HepG2 (cell line): ENCODE measurements around the gene MAPK8IP1. TPM values are rescaled to one million over a fixed set of nuclear protein-coding genes. Genes with fewer than 3 reads are reported as not detected.

ENCODE experiments used
- BATF2 ChIP-seq: sonication (generic); formaldehyde crosslinking; IDR thresholded peaks from 2 replicates; pipeline ENCODE4 v1.8.0; 2022; ENCODE audit warnings: mild to moderate bottlenecking, missing genetic modification reagents, moderate library complexity
- KDM2A ChIP-seq: sonication (generic); formaldehyde crosslinking; IDR thresholded peaks from 2 replicates; pipeline ENCODE4 v1.4.0; 2020; ENCODE audit warnings: low read depth, missing genetic modification reagents, borderline replicate concordance
- MIER2 ChIP-seq: IDR thresholded peaks from 2 replicates; pipeline ENCODE4 v1.6.1; 2016; ENCODE audit warnings: missing biosample characterization, missing genetic modification reagents
- NFKBIZ ChIP-seq: IDR thresholded peaks from 2 replicates; pipeline ENCODE4 v1.6.1; 2018; ENCODE audit warnings: missing genetic modification reagents, missing compliant biosample characterization
- NRL ChIP-seq: sonication (generic); formaldehyde crosslinking; IDR thresholded peaks from 2 replicates; pipeline ENCODE4 v1.5.0; 2020; ENCODE audit warnings: missing genetic modification reagents, mild to moderate bottlenecking, moderate library complexity, borderline replicate concordance
- RAD21 ChIP-seq: fragments of 450-650 bp; formaldehyde crosslinking; IDR thresholded peaks from 2 replicates; pipeline ENCODE4 v1.5.0; 2020; ENCODE audit warnings: mild to moderate bottlenecking
- ZBTB25 ChIP-seq: IDR thresholded peaks from 2 replicates; pipeline ENCODE4 v1.6.1; 2018; ENCODE audit warnings: missing genetic modification reagents
- ZBTB37 ChIP-seq: sonication (generic); formaldehyde crosslinking; IDR thresholded peaks from 2 replicates; pipeline ENCODE4 v1.4.0; 2020; ENCODE audit warnings: mild to moderate bottlenecking, missing genetic modification reagents
- ZBTB44 ChIP-seq: sonication (generic); formaldehyde crosslinking; IDR thresholded peaks from 2 replicates; pipeline ENCODE4 v1.4.0; 2020; ENCODE audit warnings: missing genetic modification reagents
- ZNF12 ChIP-seq: sonication (generic); formaldehyde crosslinking; IDR thresholded peaks from 2 replicates; pipeline ENCODE4 v1.5.0; 2020; ENCODE audit warnings: missing genetic modification reagents
- ZNF205 ChIP-seq: IDR thresholded peaks from 2 replicates; pipeline ENCODE4 v1.6.1; 2018; ENCODE audit warnings: missing biosample characterization, missing genetic modification reagents
- ZNF331 ChIP-seq: sonication (generic); formaldehyde crosslinking; IDR thresholded peaks from 2 replicates; pipeline ENCODE4 v1.4.0; 2020; ENCODE audit warnings: missing genetic modification reagents
- ZNF441 ChIP-seq: sonication (generic); formaldehyde crosslinking; IDR thresholded peaks from 2 replicates; pipeline ENCODE4 v1.7.0; 2021; ENCODE audit warnings: missing genetic modification reagents, borderline replicate concordance
- ZNF512B ChIP-seq: sonication (generic); formaldehyde crosslinking; IDR thresholded peaks from 2 replicates; pipeline ENCODE4 v1.5.1; 2020; ENCODE audit warnings: missing genetic modification reagents, mild to moderate bottlenecking, borderline replicate concordance
- ZNF562 ChIP-seq: sonication (generic); formaldehyde crosslinking; IDR thresholded peaks from 2 replicates; pipeline ENCODE4 v1.8.0; 2022; ENCODE audit warnings: missing genetic modification reagents, borderline replicate concordance
- ZNF564 ChIP-seq: sonication (generic); formaldehyde crosslinking; IDR thresholded peaks from 2 replicates; pipeline ENCODE4 v1.8.1; 2023; ENCODE audit warnings: mild to moderate bottlenecking, missing genetic modification reagents
- ZNF570 ChIP-seq: sonication (generic); formaldehyde crosslinking; IDR thresholded peaks from 2 replicates; pipeline ENCODE4 v1.4.0; 2020; ENCODE audit warnings: mild to moderate bottlenecking, missing genetic modification reagents, borderline replicate concordance
- ZNF615 ChIP-seq: sonication (generic); formaldehyde crosslinking; IDR thresholded peaks from 2 replicates; pipeline ENCODE4 v1.5.0; 2020; ENCODE audit warnings: mild to moderate bottlenecking, missing genetic modification reagents, borderline replicate concordance
- ZNF781 ChIP-seq: sonication (generic); formaldehyde crosslinking; IDR thresholded peaks from 2 replicates; pipeline ENCODE4 v1.5.1; 2020; ENCODE audit warnings: borderline replicate concordance, mild to moderate bottlenecking, missing genetic modification reagents; ENCODE audit errors: not compliant biosample characterization
- ZNF883 ChIP-seq: sonication (generic); formaldehyde crosslinking; IDR thresholded peaks from 2 replicates; pipeline ENCODE4 v1.5.1; 2020; ENCODE audit warnings: mild to moderate bottlenecking, missing genetic modification reagents; ENCODE audit errors: not compliant biosample characterization
- polyA plus RNA-seq, 8 experiments: library from polyadenylated mRNA; depleted of rRNA in 3 of 8; stranded (reverse) in 7 of 8; unstranded in 1 of 8; fragments of >200 nt; fragmentation: Illumina TruSeq in 4 of 8; extraction: Trizol in 4 of 8; gene quantifications; 2 replicates each; pipeline versions ENCODE4 v1.2.1 to v1.2.3, GENCODE V29; 2011 to 2016; ENCODE audit warnings: low read depth in 4 of 8, missing spikeins in 1 of 8, mixed read lengths in 1 of 8; ENCODE audit not compliant: insufficient read depth in 1 of 8
- total RNA-seq, 5 experiments: library from RNA; depleted of rRNA; stranded (reverse); fragments of >200 nt; fragmentation: Illumina TruSeq; extraction: Trizol; gene quantifications; 2 replicates each; pipeline ENCODE4 v1.2.3, GENCODE V29; 2016; ENCODE audit warnings: low read depth in 1 of 5

Gene MAPK8IP1
- total and polyA plus RNA-seq, 2 of the 13 experiments (the other 11 are each of a cell fraction or from before 2014, with no cell fraction given), result 2.2 to 4.2 TPM

- TF ChIP-seq BATF2 (no peak), MIER2 (CRISPR knock-in tag) (peak; percentile 95), ZNF564 (CRISPR knock-in tag) (no peak), ZNF781 (CRISPR knock-in tag) (no peak), ZNF570 (CRISPR knock-in tag) (no peak), RAD21 (CRISPR knock-in tag) (no peak; the same call in 1 of the 2 replicates), KDM2A (peak; percentile 73), ZNF562 (no peak), ZNF205 (peak; percentile 68; the same call in 1 of the 2 replicates), NFKBIZ (CRISPR knock-in tag) (no peak), NRL (no peak), ZBTB25 (CRISPR knock-in tag) (0 out of 2 replicates have a peak, but pooled peaks have one; percentile 48), ZBTB37 (no peak), ZNF883 (peak; percentile 49), ZNF12 (CRISPR knock-in tag) (0 out of 2 replicates have a peak, but pooled peaks have one; percentile 27), ZNF512B (no peak), ZNF441 (peak; percentile 78; the same call in 1 of the 2 replicates), ZNF331 (CRISPR knock-in tag) (peak; percentile 59; the same call in 1 of the 2 replicates), ZNF615 (CRISPR knock-in tag) (no peak), ZBTB44 (CRISPR knock-in tag) (0 out of 2 replicates have a peak, but pooled peaks have one; percentile 67)
These were observed at the start of gene MAPK8IP1 (continued) for GRCh38 chr11:45885274-45885920.
